HEK293 (cell line): ENCODE results near the gene GINS2.

Source experiments
- CTCF ChIA-PET: fragments of 350-600 bp; formaldehyde crosslinking; extraction: SDS; loops from one replicate; lab custom pipeline; 2021; ENCODE audit warnings: antibody characterized with exemption; lab: Yijun Ruan, JAX
- POLR2A ChIA-PET: fragments of 300-600 bp; formaldehyde crosslinking; extraction: SDS; loops from one replicate; lab custom pipeline; 2020; ENCODE audit warnings: antibody characterized with exemption, inconsistent platforms; lab: Yijun Ruan, JAX
- H3K27ac ChIP-seq: fragments of 200-500 bp; sonication (Bioruptor generic); 2 replicates; pipeline ENCODE4 v1.5.1; 2014; ENCODE audit warnings: low read depth, low read length, control low read depth, inconsistent platforms; ENCODE audit errors: extremely low read depth
- H3K36me3 ChIP-seq, 2 experiments: fragments of 200-500 bp in 1 of 2; sonication (Bioruptor generic) in 1 of 2; 1 replicate in 1 of 2; 2 replicates in 1 of 2; pipeline ENCODE4 v1.5.1; 2014 to 2017; ENCODE audit warnings: inconsistent platforms in 2 of 2, low read length in 2 of 2; ENCODE audit not compliant: control insufficient read depth in 2 of 2, insufficient read depth in 1 of 2
- H3K4me1 ChIP-seq: fragments of 200-500 bp; sonication (Bioruptor generic); 2 replicates; pipeline ENCODE4 v1.5.1; 2014; ENCODE audit warnings: mild to moderate bottlenecking, low read length, inconsistent platforms; ENCODE audit not compliant: control insufficient read depth, insufficient read depth
- H3K4me3 ChIP-seq: 2 replicates; pipeline ENCODE4 v1.5.1; 2011; ENCODE audit warnings: low read depth, mild to moderate bottlenecking, control low read depth, low read length, moderate library complexity
- H3K9me3 ChIP-seq: fragments of 200-500 bp; sonication (Bioruptor generic); 2 replicates; pipeline ENCODE4 v1.5.1; 2014; ENCODE audit warnings: low read depth, low read length, inconsistent platforms; ENCODE audit not compliant: control insufficient read depth, insufficient read depth
- ZNF558 ChIP-seq: fragments of 450-650 bp; formaldehyde crosslinking; IDR thresholded peaks from 2 replicates; pipeline ENCODE4 v1.5.1; 2016; ENCODE audit warnings: missing biosample characterization, missing genetic modification characterization
- ZNF596 ChIP-seq: fragments of 450-650 bp; IDR thresholded peaks from 2 replicates; pipeline ENCODE4 v1.5.0; 2018; ENCODE audit warnings: missing biosample characterization, mild to moderate bottlenecking, missing genetic modification characterization, moderate library complexity
- TF ChIP-seq, protein P1 (sequence below): fragments of 450-650 bp; formaldehyde crosslinking; IDR thresholded peaks from 2 replicates; pipeline ENCODE4 v1.5.1; 2016; ENCODE audit warnings: missing biosample characterization, missing genetic modification characterization
- TF ChIP-seq, protein P2 (sequence below): fragments of 450-650 bp; formaldehyde crosslinking; conservative IDR thresholded peaks from 2 replicates; pipeline ENCODE4 v1.5.1; 2016; ENCODE audit warnings: low read depth, missing biosample characterization, missing genetic modification characterization
- TF ChIP-seq, protein P3 (sequence below): fragments of 450-650 bp; formaldehyde crosslinking; IDR thresholded peaks from 2 replicates; pipeline ENCODE4 v1.5.1; 2016; ENCODE audit warnings: missing biosample characterization, missing genetic modification characterization

Gene GINS2

DNA sequence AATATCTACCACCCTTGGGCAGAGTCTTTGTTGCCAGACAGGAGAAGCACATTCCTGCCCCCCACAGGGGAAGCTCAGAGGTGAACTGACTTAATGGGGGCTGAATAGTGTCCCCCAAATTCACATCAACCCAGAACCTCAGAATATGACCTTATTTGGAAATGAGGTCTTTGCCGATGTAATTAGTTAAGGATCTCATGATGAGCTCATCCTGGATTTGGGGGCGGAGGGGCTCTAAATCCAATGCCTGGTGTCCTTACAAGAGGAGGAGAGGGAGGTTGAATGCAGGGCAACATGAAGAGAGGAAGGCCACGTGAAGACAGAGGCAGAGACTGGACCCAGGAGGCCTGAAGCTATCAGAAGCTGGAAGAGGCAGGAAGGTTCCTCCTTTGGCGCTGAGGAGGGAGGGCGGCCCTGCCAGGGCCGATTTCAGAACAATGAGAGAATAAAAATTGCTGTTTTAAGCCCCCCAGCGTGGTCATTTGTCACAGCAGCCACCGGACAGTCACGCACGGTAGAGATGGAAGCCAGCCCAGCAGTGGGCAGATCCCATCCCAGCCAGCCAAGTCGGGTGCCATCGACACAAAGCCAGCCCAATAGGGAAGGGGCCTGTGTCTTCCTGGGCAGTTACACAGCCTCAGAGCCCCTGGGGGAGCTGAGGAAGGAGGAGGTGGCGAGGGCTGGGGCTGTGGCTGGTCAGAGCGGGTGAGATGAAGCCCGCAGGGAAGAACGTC lies 40.9 kb upstream of the GINS2 start (continued):
- TF ChIP-seq, protein P1, sequence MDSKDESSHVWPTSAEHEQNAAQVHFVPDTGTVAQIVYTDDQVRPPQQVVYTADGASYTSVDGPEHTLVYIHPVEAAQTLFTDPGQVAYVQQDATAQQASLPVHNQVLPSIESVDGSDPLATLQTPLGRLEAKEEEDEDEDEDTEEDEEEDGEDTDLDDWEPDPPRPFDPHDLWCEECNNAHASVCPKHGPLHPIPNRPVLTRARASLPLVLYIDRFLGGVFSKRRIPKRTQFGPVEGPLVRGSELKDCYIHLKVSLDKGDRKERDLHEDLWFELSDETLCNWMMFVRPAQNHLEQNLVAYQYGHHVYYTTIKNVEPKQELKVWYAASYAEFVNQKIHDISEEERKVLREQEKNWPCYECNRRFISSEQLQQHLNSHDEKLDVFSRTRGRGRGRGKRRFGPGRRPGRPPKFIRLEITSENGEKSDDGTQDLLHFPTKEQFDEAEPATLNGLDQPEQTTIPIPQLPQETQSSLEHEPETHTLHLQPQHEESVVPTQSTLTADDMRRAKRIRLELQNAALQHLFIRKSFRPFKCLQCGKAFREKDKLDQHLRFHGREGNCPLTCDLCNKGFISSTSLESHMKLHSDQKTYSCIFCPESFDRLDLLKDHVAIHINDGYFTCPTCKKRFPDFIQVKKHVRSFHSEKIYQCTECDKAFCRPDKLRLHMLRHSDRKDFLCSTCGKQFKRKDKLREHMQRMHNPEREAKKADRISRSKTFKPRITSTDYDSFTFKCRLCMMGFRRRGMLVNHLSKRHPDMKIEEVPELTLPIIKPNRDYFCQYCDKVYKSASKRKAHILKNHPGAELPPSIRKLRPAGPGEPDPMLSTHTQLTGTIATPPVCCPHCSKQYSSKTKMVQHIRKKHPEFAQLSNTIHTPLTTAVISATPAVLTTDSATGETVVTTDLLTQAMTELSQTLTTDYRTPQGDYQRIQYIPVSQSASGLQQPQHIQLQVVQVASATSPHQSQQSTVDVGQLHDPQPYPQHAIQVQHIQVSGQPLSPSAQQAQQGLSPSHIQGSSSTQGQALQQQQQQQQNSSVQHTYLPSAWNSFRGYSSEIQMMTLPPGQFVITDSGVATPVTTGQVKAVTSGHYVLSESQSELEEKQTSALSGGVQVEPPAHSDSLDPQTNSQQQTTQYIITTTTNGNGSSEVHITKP: 0 out of 2 replicates have a peak, but pooled peaks have one; percentile 21

DNA sequence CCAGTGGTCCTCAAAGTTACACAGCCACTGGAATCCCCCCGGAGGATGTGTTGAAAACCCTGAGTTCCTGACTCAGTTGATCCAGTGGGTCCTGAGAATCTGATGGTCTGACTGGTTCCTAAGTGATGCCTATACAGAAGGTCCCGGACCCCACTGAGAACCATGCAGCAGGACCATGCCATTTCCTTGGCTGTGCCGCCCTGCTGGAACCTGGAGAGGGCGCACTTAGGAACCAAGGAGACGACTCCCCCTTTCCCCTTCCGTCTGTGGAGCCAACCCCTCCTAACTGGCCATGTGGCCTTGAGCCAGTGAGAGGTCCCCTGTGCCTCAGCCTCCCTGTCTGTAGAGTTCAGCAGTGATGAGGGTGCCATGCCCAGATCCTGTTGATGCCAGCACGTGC lies 40.1 kb upstream of the GINS2 start:
- no peak overlapping the region for H3K4me3 ChIP-seq
- no peaks in the 10 kb centered on the region for H3K9me3 ChIP-seq
- no peaks in the 10 kb centered on the region for H3K36me3 ChIP-seq
- no peak overlapping the region for H3K27ac ChIP-seq
- CTCF ChIA-PET: interaction anchor here (0.6 to 1.3 kb wide), 5 partner anchors 10 to 344 kb away, joined by 3 to 5 read pairs (median 3); no protein-coding TSS in a partner anchor
- POLR2A ChIA-PET: no interaction called here
- TF ChIP-seq, protein P2, sequence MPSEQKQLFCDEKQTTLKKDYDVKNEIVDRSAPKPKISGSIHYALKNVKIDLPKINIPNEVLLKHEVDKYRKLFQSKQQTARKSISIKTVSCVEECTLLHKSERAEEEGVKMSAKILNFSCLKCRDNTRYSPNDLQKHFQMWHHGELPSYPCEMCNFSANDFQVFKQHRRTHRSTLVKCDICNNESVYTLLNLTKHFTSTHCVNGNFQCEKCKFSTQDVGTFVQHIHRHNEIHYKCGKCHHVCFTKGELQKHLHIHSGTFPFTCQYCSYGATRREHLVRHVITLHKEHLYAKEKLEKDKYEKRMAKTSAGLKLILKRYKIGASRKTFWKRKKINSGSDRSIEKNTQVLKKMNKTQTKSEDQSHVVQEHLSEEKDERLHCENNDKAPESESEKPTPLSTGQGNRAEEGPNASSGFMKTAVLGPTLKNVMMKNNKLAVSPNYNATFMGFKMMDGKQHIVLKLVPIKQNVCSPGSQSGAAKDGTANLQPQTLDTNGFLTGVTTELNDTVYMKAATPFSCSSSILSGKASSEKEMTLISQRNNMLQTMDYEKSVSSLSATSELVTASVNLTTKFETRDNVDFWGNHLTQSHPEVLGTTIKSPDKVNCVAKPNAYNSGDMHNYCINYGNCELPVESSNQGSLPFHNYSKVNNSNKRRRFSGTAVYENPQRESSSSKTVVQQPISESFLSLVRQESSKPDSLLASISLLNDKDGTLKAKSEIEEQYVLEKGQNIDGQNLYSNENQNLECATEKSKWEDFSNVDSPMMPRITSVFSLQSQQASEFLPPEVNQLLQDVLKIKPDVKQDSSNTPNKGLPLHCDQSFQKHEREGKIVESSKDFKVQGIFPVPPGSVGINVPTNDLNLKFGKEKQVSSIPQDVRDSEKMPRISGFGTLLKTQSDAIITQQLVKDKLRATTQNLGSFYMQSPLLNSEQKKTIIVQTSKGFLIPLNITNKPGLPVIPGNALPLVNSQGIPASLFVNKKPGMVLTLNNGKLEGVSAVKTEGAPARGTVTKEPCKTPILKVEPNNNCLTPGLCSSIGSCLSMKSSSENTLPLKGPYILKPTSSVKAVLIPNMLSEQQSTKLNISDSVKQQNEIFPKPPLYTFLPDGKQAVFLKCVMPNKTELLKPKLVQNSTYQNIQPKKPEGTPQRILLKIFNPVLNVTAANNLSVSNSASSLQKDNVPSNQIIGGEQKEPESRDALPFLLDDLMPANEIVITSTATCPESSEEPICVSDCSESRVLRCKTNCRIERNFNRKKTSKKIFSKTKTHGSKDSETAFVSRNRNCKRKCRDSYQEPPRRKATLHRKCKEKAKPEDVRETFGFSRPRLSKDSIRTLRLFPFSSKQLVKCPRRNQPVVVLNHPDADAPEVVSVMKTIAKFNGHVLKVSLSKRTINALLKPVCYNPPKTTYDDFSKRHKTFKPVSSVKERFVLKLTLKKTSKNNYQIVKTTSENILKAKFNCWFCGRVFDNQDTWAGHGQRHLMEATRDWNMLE (tag by site-specific recombination): no peak
- TF ChIP-seq, protein P1: 0 out of 2 replicates have a peak, but pooled peaks have one; percentile 20
- TF ChIP-seq ZNF558 (tag by site-specific recombination) (no peak), ZNF596 (tag by site-specific recombination) (no peak)
- TF ChIP-seq, protein P3, sequence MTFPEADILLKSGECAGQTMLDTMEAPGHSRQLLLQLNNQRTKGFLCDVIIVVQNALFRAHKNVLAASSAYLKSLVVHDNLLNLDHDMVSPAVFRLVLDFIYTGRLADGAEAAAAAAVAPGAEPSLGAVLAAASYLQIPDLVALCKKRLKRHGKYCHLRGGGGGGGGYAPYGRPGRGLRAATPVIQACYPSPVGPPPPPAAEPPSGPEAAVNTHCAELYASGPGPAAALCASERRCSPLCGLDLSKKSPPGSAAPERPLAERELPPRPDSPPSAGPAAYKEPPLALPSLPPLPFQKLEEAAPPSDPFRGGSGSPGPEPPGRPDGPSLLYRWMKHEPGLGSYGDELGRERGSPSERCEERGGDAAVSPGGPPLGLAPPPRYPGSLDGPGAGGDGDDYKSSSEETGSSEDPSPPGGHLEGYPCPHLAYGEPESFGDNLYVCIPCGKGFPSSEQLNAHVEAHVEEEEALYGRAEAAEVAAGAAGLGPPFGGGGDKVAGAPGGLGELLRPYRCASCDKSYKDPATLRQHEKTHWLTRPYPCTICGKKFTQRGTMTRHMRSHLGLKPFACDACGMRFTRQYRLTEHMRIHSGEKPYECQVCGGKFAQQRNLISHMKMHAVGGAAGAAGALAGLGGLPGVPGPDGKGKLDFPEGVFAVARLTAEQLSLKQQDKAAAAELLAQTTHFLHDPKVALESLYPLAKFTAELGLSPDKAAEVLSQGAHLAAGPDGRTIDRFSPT (tag by site-specific recombination): no peak
- TF ChIP-seq, all 188 proteins: peak for 1
- no peaks in the 10 kb centered on the region for H3K4me1 ChIP-seq
